Fibroblast of pulmonary artery (primary cell): ENCODE measurements around the gene L3MBTL3.

ENCODE experiments used
- DNase-seq: peaks from one replicate; pipeline ENCODE4 v3.0.0-alpha.2; 2010; ENCODE audit warnings: low read depth
- H3K4me3 ChIP-seq: replicated peaks from 2 replicates; pipeline ENCODE4 v1.5.1; 2011; ENCODE audit warnings: low read depth, mild to moderate bottlenecking, control low read depth, low read length, moderate library complexity
- TF ChIP-seq, protein P1 (sequence below): IDR thresholded peaks from 2 replicates; pipeline ENCODE4 v1.5.1; 2011; ENCODE audit warnings: mild to moderate bottlenecking, control low read depth, low read length, inconsistent platforms; ENCODE audit errors: missing control alignments

L3MBTL3 gene

DNA sequence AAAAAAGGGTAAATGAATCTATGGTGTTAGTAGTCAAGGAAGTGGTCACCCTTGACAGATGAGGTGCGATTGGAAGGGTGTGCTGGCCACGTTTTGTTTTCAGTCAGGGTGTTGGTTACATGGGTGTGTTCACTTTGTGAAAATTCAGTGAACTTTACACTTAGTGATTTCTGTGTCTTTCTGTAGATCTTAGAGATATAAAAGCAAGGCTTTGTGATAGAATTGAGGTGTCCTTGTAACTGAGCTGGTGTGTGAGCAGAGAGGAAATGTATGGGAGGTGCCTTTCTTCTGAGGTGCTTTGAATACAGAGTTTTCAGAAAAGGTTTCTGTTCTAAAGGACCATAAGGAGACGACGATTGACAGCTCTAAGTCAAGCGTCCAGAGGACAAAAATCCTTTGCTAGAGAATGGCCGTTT is 113.9 kb downstream of the L3MBTL3 start:
- TF ChIP-seq, protein P1, sequence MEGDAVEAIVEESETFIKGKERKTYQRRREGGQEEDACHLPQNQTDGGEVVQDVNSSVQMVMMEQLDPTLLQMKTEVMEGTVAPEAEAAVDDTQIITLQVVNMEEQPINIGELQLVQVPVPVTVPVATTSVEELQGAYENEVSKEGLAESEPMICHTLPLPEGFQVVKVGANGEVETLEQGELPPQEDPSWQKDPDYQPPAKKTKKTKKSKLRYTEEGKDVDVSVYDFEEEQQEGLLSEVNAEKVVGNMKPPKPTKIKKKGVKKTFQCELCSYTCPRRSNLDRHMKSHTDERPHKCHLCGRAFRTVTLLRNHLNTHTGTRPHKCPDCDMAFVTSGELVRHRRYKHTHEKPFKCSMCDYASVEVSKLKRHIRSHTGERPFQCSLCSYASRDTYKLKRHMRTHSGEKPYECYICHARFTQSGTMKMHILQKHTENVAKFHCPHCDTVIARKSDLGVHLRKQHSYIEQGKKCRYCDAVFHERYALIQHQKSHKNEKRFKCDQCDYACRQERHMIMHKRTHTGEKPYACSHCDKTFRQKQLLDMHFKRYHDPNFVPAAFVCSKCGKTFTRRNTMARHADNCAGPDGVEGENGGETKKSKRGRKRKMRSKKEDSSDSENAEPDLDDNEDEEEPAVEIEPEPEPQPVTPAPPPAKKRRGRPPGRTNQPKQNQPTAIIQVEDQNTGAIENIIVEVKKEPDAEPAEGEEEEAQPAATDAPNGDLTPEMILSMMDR, result no peak
- DNase-seq, result no peak
- H3K4me3 ChIP-seq, result no peak overlapping the region

DNA sequence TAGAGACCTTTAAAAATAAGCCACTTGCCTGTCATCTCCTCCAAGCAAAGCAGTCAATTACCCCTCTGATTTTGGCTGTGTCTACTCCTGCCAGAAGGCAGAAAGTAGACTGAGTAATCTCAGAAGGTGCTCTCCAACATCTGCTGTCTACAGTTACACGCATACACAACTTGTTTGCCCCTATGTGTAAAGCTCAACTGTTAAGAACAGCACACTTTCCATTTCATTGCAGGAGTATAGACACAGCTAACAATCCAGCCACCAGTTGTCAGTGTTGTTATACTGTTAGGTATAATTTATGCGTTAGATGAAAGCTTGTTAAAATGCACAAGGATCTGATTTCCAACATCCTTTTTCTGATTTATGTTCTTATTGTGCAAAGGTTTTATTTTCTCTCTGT is 116.2 kb downstream of the L3MBTL3 start:
- no peak overlapping the region for H3K4me3 ChIP-seq
- DNase-seq, result no peak
- TF ChIP-seq, protein P1, result no peak

DNA sequence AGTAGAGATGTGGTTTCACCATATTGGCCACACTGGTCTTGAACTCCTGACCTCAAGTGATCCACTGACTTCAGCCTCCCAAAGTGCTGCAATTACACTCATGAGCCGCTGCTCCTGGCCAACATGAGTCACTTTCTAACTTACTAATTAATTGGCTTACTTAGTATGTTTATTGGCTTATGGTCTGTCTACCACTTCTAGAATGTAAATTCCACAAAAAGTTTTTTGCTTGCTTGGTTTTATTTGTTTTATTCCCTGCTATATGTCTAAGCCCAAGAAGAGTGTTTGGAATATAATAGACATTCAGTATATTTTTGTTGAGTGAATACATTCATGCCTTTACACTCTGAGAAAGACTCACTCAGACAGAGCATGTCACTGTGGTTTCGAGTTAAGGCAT is 118.4 kb downstream of the L3MBTL3 start:
- no peak for DNase-seq
- H3K4me3 ChIP-seq, result no peak overlapping the region
- TF ChIP-seq, protein P1, result no peak

DNA sequence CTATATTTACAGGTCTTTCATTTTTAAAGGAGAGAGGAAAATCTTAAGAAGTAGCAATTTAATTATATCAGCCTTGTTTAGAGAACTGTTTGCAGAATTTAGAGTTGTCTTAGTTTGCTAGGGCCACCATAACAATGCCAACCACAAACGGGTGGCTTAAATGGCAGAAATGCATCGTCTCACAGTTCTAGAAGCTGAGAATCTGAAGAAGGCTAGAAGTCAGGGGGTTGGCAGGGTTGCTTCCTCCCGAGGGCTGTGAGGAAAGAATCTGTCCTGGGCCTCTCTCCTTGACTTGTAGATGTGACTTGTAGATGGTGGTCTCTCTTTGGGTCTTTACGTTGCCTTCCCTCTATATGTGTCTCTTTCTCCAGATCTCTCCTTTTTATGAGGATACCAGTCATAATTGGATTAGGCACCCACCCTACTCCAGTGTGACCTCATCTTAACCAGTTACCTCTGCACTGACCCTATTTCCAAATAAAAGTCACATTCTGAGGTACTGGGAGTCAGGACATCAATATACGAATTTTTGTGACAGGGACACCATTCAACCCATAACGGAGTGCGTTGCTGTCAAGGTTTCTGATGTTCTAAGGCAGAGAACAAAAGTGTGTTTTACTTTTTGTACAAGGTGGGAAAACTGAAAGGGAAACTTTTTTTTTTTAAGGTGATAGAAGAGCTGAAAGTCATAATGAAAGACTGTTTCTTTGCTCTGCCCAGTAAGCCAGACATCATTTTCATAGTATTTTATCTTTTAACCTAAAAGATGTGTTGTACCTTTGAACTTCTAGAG is 119.9 kb downstream of the L3MBTL3 start:
- H3K4me3 ChIP-seq, result no peak overlapping the region
- no peak for DNase-seq
- TF ChIP-seq, protein P1, result no peak

DNA sequence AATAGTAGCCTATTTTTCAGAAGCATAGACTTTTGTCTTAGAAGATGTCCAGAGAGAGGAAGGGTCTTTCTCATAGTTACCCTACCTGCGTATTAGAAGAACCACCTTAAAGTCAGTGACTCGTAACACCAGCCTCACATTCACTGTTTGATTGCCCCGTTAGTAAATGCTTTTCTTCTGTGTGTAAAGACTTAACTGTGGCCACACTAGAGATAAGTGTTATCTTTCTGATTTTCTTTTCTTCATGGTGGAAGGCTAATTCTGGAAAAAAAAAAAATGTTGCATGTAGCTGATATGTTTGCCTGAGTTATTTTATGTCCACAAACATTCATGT is 120.5 kb downstream of the L3MBTL3 start:
- no peak for DNase-seq
- H3K4me3 ChIP-seq, result no peak overlapping the region
- TF ChIP-seq, protein P1, result no peak

DNA sequence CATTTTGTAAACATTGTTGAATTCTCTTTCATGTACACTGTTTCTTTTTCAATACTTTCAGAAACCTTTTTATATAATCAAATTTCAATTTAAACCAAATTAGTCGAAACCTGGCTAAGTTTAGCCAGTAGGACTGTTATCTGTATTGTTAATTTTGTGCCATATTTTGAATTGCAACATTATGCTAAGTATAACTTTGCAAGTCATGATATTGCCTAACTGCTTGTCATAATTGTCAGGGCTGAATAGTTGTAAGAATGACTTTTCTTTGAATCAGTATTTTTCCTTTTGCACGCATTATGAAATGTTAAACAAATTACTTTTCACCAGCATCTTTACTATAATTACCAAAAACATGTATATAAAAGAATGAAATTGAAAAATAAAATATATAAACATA is 121.7 kb downstream of the L3MBTL3 start:
- TF ChIP-seq, protein P1, result no peak

DNA sequence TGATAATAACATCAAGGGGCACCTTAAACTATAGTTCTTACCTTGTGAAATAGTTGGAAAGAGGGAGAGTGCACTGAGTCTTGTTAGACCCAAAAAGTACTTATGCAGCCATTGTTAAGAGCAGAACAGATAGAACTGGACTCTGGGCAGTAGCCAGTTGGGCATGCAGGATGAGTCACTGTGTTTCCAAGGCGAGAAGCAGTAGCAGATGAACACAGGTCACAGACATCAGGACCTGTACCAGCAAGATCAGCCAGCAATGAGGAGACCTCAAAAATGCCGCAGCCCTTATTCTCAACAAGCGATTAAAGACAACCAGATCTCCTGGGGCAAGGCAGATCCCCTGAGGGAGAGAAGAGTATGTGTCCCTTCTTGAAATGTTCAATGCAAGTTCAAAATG is 125.3 kb downstream of the L3MBTL3 start:
- DNase-seq, result peak; percentile 29
- no peak overlapping the region for H3K4me3 ChIP-seq
- TF ChIP-seq, protein P1, result no peak

More for the DNA sequence above, 121.7 kb downstream of the L3MBTL3 start:
- peak; percentile 58 for DNase-seq
- no peak overlapping the region for H3K4me3 ChIP-seq
